GM18861 (cell line): ENCODE data around the gene EPHB1.

Source experiments
- ATAC-seq: cut with Tn5 transposase; IDR thresholded peaks from one replicate; pipeline ENCODE4 v1.9.1; 2021; ENCODE audit not compliant: unreplicated experiment

EPHB1 gene

DNA sequence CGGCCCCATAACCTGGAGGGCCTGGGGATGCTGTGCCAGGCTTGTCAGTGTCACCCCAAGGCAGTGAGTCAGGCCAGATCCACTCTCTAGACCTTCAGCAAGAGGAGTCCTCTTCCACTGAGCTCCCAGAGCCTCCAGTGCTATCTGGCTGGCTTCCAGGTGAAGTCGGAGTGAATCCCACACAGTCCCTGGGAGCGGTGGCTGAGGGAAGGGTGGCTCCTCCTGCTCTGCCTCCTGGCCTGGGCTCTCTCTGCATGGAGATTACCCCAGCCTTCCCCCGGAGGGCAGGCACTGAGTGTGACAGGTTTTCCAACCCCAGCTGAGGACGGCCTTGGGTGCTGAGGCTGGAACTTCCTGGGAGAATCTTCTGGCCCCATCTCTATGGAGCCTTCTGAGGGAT, 82.7 kb downstream of the EPHB1 start:
- ATAC-seq = no peak

DNA sequence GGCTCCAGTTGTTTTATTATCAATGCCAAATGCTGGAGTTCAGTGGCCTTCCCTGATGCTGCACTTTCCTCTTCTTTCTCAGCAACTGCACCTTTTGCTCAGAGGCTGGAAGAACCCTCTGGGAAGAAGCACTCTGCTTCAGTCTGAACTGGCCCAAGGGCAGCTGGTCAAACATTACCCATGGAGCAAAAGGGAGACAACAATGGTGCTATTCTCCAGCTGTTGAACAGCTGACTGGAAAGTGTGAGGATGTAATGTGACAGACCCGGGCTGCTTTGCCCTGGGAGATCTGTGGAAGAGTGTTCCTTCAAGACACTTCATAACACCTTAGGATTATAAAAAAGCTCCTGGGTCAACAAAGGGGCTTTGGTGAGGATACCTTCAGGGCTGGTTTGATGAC, 84.9 kb downstream of the EPHB1 start:
- ATAC-seq = no peak

DNA sequence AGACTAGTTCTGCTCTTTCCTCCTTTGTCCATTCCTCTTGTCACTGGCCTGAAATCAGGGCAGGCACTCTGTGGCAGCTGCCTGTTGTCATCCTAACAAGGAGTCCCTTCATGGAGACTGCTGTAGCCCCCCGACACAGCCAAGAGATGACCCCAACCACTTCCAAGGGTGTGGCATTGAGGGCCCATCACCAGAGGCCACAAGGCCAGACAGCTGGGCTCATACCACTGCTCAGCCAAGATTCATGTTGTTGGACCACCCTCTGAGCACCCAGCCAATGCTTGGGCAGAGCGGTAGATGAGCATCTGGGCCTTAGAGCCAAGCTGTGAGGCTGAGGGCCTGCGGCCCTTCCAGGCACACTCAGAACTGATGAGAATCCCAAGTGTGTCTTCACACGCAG, 85.4 kb downstream of the EPHB1 start:
- no peak for ATAC-seq

DNA sequence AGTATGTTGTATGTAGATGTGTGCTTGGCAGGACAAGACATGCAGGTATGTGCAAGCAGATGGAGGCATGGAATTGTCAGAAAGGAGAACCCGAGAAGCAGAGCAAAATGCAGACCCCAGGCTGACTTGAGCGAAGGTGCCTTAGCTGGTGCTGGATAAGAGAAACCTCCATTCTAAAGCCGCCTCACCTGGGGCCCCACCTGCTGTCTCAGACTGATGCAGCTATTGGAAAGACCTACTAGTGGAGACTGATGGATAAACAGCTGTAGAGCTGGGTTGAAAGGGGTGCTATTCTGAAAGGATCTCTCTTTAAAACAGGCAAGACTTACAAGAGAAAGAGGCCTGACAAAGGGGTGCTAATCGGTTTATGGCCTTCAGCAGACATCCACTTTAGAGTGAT, 86.2 kb downstream of the EPHB1 start:
- ATAC-seq = no peak

DNA sequence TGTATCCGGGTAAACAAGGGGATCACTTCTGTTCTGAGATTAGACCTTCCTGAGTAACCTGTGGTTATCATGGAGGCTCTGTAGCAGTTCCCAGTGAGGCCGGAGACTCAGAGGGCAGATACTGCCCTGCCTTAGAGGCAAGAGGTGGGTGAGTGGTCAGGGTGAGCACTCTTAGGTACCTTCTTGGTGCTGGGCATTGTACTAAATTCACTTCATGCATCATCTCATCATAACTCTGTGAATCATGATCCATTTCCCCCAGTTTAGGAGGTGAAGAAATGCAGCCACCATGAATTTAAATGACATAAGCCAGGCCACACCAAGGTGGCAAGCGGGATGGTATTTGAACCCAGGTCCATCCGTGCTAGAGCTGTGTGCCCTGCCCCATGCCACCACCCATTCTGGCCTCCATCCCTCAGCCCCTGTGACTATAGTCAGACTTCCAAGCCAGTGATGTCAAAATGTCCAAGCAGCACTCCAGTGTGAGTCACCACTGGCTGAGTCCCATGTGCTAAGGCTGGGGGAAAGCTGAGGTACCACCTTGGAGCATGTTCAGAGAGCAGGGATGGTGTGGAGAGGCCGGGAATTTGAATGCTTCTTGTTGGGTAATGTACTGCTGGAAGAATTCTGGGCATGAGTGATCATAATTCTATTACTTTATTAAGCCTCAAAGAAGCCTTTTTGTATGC, 88.8 kb downstream of the EPHB1 start:
- no peak for ATAC-seq

DNA sequence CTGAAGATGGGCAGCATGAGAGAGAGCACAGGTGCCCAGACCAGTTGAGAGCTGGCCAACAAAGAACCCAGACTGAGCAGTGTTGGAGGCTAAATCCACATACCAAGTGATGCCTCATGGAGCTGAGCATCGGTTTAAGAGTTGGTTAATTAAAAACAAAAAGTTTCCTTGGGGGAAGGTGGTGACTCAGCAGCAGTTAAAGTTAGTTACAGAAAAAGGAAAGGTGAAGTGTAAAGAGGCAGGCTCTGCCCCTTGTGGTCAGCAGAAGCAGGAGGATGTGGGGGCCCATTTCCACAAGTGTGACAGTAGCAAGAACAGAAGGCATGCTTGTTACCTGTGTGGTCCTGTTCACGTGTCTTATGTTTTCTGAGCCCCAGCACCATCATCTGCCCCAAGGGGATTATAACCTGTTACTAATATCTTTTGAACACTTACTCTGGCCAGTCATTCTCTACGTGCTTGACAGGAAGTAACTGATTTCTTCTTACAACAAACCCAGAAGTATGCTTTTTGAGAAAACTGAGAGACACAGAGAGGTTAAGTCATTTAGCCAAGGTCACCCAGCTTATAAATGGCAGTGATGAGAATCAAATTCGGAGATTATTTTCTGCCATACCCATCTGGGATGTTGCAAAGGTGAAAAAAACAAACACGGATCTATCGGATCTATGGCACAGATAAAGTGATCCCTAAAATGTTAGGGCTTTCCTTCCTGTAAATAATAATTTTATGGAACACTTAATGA, 91.0 kb downstream of the EPHB1 start:
- ATAC-seq = peak; percentile 94

DNA sequence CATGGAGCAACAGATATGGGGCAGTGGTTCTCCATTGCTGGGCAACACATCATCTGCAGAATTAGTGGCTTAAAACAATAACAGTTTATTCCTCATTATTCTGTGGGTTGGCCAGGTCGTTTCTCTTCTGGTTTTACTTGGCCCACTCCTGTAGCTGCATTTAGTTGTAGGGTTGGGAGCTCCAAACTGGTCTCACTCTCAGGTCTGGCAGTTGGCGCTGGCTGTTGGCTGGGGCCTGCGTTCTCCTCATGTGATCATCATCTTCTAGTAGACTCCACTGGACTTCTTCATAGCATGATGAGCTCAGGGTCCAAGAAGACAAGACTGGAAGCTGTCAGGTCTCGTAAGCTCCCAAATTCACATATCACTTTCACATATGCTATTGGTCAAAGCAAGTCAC, 91.9 kb downstream of the EPHB1 start:
- no peak for ATAC-seq

DNA sequence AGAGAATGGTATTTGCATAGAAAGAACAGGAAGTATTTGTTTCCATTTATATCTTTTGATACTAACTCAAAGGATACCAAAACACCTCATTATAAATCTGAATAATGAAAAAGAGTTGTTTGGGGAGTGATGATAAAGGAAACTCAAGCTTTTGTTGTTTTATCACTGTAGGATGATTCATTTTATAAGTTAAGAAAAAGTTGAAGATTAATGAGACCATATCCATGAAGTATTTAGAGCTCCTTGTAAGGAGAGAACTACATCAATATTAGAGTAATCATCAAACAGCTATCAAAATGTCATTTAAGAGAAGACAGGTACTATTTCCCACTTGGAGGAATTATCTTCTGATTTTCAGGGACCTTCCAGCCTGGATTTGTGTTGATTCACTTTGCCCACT, 92.5 kb downstream of the EPHB1 start:
- ATAC-seq = no peak

DNA sequence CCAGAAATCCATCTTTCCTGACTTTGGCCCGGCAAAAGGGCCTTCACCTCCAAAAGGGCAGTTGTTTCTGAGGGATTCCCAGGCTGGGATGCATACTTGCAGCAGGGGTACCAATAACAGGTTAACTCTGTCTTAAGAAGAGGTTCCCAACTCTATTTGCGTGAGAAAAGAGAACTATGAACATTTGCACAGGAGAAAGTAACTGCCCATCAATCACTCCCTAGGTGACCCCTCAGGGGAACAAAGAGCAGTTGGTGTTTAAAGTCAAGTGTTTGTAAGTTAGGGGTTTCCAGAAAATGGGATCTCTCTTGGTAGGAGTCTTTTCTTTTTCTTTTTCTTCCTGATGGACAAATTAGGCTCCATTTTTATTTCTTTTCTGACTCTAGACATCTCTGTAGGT, 97.3 kb downstream of the EPHB1 start:
- ATAC-seq = no peak

DNA sequence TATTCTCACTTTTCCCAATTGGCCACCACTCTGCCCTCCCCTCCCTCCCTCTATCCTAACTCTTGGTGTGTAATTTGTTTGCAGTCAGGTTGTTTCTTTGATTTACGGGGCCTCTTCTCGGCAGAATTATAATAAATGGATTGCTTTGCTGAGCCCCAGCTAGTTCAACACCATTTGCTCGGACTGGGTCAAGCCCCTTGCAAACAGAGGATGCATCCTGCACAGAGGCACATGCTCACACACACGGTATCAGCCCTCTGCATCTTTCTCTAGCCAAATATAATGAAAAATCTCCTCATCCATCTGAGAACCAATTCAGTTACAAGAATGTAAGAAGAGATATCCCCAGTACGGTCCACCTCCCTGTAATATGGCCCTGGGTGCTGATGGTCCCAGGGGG, 97.7 kb downstream of the EPHB1 start:
- no peak for ATAC-seq

DNA sequence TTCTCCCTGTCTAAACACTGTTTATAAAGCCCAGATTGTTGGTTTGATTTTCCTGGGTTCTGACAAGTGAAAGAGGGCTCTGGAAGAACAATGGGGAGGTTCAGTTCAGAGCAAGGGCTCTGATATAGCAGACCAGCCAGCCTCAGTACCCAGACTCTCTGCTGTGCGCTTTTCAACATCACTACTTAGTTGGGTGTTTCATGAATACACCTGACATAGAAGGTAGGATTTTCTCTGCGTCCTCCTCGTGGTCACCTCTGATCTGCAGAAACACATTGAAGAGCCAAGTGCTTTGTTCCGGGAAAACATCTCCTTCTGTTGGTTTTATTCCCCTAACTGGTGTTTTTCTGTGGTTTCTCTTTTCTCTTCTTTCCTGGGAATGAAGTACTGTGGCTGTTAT, 99.5 kb downstream of the EPHB1 start:
- no peak for ATAC-seq

DNA sequence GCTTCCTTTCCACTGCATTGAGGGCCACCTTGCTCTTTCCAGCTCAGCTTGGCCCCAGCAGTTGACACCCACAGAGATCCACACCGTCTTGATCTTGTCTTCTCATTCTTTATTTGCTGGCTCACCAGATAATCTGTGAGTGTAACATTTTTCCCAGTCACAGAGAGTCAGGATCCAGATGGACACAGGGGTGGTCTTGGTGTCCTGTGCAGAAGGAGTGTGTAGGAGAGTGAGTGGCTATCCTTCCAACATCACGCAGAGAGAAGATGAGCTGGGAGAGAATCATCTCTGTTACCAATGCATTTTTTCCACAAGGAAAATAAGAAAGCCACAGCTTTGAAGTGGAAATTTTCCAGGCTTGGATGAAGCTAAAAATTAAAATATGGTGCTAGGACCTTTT, 100.1 kb downstream of the EPHB1 start:
- ATAC-seq = no peak

DNA sequence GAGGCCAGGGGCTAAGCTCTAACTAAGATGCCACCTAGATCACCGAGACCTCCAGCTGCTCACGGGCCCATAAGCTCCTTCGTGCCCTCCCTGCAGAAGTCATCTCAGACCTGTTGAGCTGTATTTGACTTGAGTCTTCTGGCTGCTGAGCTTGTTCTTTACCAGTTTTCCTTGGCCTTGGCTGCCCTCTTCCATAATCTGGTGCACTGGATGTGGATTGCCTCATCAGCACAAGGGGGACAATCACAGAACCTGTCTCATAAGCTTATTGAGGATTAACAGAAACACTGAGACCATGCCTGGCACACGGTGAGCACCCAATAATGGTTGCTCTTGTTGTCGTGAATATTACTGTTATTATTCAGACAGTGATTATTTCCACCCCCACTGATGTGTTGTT, 101.1 kb downstream of the EPHB1 start:
- no peak for ATAC-seq

DNA sequence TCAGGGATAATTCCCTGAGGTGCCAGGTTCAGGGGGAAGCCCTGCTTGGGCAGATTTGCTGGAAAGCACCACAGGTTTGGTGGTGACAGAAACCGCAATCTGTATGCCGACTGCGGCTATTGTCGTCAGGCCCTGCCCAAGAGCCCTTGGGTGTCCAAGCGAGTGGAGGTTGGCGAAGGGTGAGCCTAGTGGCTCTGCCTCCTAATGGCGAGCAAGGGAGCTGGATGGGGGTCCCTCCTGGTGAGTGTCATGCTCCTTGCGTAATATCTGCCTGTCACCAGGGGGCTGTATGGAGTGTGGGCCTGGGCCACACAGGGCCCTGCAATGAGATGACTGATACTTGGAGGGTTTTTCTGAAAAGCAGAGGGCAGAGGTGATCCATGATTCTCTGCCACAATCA, 101.6 kb downstream of the EPHB1 start:
- no peak for ATAC-seq

DNA sequence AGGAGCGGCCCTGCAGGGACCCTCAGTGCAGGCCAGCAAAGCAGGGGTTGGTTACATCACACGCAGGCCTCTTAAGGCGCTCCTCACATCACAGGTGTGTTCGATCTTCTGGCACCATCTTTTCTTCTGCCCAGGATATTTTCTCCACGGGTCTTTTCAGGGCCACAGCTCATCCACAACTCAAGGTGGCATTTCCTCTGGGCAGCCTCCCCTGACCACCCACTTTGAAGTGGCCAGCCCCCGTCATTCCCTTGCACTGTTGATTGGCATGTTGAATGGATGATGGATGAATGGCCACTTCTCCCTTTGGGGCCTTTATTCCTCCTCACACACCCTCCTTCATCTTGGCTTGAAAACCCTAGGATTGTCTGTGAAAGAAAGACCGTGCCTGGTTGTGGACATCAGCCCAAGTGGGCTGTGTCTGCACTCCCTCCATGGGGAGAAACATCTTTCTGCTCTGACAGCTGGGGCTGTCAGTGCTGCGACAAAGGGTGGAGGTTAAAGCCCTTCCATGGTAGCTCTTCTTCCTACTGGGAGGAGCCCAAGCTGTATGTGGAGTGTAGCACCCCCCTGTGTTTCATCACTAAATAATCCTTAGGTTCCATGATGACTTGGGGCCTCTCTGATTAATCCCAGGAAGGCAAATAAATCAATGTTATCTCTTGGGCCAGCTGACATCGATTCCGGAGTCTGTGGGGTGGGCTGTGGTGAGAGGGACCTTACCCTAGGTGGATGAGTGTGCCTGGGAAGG, 102.5 kb downstream of the EPHB1 start:
- ATAC-seq = no peak

DNA sequence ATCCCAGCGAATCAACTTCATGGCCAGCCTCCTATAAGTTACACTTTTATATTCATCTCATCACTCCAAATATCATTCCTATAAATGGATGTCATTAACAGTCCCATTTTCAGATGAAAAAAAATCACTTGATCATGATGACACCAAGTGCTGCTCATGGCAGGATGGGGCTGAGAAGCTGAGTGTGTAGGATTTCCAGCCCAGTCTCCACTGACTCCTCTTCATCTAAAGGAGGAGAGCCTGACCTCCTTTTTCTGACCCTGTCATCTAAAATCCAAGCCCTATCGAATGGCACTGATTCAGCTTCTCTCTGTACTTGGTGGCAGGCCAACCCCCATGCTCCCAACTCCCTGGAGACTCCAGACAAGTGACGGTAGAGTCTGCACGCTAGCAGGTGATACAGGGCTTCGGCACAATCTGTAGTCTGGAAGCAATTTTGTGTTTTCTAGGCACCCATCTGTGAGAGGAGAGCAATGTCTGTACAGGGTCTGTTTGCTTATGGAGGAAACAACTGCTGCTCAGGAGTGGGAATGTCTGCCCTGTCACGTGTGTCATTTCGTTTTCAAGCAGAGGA, 103.2 kb downstream of the EPHB1 start:
- ATAC-seq = no peak

DNA sequence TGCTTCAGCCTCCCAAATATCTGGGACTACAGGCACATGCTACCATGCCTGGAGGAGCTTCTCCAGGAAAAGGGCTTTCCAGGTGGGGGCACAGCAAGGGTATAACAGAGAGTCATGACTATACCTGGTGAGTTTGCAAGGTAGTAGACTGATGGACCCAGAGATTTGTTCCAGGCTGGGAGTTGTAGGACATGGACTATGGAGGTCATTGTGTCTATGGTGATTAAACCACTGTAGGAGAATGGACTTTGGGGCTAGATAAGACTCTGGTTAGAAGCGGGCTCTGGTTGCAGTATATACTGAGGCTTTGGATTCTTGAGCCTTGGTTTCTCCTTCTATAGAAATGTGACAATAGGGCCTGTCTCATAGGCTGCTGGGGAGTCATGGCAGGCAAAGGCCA, 104.7 kb downstream of the EPHB1 start:
- ATAC-seq = no peak

DNA sequence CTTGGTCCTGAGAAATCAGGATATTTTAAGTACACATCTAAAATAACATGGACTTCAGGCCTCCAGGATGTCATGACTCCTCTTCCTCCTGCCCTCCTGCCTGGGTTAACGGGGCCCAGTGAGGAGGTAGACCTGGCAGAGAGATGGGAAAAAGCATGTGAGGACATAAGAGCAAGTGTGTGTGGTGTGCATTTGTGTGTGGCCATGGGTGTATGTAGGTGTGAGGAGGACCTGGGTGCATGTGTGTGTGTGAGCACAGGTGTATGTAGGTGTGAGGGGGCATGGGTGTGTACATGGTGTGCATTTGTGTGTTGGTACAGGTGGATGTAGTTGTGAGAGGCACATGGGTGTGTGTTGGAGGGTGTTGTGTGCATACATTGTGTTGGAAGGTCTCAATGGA, 105.4 kb downstream of the EPHB1 start:
- no peak for ATAC-seq

DNA sequence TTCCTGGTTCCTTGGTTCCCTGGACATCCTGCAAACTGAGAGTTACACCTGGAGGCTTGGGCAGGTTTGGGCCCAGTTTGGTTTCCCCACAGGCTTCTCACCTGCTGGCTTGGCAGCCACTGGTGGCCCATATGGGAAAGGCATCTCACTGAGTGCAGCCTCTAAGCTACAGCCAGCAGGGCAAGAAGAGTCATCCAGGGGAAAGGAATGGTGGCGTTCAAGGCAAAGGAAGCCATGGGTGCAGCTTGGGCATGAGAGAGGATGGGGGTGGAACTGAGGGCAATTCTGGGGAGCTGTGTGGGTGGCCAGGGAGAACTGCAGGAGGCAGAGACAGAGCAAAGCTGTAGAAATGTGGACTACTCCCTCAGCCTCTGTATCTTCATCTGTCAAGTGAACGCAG, 106.4 kb downstream of the EPHB1 start:
- ATAC-seq = no peak

DNA sequence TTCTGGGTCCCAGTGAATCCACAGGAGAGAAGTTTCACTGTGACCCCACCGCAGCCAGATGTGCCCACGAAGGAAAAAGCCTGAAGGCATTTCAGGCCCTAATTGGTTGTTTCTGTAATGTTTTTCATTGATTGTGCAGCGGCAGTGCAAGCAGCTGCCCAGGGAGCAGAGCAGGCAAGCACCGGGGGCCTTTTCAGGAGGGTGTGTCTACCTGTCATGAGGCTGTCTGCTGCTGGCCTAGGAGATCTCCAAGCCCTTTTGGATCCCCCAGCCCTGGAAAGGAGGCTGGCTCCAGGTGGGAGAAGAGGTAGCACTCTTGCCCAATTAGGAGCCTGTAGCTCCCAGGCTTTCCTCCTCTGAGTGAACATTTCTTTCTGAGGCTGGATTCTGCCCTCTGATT, 108.8 kb downstream of the EPHB1 start:
- ATAC-seq = peak; percentile 22

DNA sequence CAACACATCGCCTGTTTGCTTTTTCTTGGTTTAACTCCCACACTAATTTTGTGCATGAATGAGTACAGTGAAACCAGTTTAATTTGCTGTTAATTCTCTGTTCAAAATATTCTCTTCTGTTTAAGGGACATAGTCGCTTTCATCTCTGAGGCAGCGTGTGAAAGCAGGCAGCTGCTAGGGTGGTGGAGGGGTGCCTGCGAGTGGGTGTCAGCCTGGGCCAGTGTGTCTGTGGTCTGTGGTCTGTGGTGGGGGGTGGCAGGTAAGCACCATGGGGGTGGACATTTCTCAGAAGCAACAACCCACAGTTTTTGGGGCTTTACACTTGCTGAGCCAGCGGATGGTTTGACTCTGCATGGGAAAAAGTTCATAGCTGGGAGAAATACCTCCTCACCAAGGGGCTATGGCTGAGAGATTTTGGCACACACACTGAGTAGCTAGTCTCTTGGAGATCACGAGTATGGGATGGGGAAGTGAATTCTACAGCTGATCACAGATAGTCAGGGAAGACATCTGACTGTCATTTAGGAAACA, 109.2 kb downstream of the EPHB1 start:
- peak; percentile 77 for ATAC-seq
